SK-MEL-5 (cell line): ENCODE measurements around the gene GNAQ. TPM values are rescaled to one million over a fixed set of nuclear protein-coding genes. Genes with fewer than 3 reads are reported as not detected.
A peak's percentile ranks its signal among the peaks of the same experiment; 100 is the strongest.
"Not testable (repeated sequence)": the region's sequence is repeated elsewhere in the genome, so short reads cannot be mapped to it uniquely, and the experiment has no call there.

Experiments
- DNase-seq: peaks from one replicate; pipeline ENCODE4 v3.0.0-alpha.2; 2016; ENCODE audit warnings: low read depth, low spot score
- in situ Hi-C: cut with HindIII; loops from 2 replicates; pipeline ENCODE4 v1.10.0; 2016; ENCODE audit warnings: low sequenced_read_pairs, high pct_unique_total_duplicates, low pct_unique_long_range_greater_than_20kb
- total RNA-seq: library from RNA; depleted of rRNA; stranded (reverse); fragments of >200 nt; shearing (Covaris generic); gene quantifications from 2 replicates; pipeline ENCODE4 v1.2.3, GENCODE V29; 2014

Gene GNAQ
- total RNA-seq, 1 experiment from 2014 or later, result 27.1 TPM

DNA sequence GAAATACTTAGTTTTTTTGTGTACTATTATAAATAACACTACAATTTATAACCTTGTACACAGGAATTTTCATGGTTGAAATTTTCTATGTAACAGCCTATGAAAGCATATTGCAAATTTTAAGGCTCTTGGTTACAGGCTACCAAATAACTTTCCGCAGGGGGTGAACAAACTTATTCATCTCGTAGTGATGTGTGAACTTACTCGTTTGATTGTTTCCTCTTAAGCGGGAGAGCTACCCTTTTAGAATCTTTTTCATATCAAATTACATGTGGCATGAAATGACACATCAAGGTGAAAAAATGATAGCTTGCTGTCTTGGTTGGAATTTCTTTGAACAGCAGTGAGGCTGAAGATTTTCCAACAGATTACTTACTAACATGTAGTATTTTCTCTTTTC, 292.7 kb downstream of the GNAQ start:
- in situ Hi-C loops, result no loop called here
- no peak for DNase-seq

DNA sequence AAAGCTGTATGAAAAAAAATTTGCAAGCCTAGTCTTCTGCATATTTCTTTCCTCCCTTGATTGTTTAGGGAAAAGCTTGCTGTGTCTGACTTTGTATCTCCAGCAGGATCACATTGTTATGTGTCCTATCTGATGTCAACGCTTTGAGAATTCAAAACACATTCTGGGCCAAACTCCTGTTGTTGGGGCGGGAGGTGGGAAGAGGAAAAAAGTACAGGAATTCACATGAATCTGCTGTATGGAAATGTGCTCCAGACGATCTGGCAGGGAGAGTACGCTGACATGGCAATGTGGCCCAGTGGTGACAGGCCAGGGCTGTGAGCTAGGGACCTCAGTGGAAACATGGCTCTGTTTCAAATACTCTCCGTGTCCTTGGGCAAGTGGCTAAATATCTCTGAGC, 296.1 kb downstream of the GNAQ start:
- in situ Hi-C loops, result no loop called here
- DNase-seq, result no peak

DNA sequence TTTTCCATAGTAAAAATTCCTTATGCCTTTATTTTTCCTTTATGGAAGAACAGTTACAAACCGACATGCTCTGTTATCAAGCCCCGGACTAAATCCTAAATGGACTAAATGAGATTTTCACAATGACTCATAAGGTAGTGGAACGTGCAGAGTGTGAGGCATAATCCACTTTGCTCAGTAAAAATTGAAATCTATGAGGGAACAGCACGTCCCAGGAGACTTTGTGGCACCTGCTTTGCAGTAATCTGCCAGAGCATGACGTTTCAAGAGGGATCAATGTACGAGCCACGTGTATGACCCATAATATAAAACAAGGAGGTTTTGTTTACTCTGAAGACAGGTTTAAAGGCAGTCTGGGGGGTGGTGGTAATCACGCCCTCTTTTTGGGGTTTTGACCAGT, 299.7 kb downstream of the GNAQ start:
- in situ Hi-C loops, result no loop called here
- DNase-seq, result no peak

DNA sequence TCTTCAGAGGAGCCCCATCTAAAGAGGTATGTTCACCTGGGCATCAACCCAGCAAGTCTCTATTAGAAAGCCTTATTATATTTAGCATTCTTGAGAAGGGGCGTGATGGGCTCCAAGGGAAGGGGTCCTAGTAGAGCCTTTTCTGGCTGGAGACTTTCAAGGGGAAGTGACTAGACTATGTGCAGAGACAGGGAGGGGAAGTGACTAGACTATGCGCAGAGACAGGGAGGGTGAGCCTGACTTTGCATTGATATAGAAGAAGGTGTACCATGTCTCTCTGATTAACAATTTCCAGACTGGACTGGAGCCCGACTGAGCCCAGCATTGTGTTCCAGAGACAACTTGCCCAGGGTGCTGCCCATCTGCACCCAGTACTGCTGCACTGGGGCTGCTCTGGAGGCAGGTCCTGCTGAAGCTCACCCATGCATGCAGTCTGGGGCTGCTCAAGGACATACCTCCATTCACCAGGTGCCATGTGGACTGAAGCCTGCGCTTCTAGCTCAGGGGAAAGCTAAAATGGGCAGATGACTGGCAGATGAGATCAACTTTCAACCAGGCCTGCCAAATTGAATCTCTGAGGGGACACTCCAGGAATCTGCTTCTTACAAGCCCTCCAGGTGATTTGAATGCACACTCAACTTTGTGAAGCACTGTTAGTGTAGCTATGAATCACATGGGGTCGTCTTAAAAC, 300.5 kb downstream of the GNAQ start:
- DNase-seq, result no peak
- in situ Hi-C loops, result no loop called here

DNA sequence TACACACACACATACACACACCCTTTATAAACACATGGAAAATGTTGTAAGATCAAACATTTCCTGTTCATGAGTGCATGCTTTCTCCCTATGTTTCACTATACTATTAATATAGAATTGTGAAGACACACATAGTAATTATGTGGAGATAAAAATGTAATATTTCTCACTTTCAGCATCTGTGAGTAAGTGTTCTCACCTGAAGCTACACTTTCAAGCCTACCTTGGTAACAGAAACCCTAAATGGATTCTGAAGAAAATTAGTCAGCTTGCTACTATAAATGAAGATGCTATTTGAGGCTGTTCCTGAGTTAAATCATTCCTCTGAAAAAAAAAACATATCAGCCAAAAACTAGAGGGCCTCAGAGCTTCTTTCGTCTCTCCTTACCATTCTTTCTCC, 302.4 kb downstream of the GNAQ start:
- in situ Hi-C loops, result no loop called here
- DNase-seq, result no peak

DNA sequence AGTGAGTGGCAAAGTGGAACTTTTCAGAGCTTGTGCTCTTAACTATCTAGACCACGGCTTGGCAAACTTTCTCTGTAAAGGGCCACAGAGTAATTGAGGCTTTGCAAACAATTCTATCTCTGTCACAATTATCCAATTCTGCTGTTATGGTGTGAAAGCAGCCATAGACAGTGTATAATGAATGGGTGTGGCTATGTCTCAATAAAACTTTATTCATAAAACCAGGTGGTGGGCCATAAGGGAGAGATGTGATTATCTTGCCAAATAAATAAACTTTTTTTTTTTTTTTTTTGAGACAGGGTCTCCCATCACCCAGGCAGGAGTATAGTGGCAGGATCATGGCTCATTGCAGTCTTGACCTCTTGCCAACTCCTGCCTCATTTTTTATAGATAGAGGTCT, 304.8 kb downstream of the GNAQ start:
- in situ Hi-C loops, result no loop called here
- DNase-seq, result no peak

DNA sequence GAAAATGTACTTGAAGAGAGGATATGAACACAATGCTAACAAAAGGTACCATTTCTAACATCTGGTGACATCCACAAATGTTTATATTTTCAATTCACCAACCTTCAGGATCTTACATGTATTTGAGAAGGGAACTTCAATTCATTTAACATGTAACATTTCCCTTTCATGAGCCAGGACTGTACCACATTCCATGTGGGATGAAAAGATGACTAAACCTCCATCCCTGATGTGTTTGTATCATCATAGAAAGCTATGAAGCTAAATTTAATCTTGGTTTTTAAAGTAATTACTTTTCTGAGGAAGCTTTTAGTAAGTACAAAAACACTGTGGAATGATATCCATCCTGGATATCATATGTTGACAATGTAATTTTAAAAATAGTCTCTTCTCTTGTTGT, 305.3 kb downstream of the GNAQ start:
- in situ Hi-C loops, result no loop called here
- no peak for DNase-seq

DNA sequence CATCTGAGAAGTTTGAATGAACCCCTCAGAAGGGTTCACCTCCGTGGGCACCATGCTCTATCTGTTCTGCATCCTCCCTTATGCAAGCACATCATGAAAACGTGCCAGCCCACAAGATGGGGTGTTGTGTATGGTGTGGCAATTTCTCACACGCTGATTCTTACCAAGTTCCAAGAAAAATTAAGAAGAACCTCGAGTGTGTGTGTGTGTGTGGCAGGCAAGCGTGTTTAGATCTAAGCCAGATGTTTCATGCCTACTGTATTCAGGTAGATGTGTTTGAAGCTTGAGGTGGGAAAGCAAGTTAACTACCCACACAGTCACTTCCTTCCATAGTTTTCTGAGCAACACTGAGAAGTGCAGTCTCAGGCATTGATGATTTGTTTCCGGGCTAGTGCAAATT, 305.8 kb downstream of the GNAQ start:
- DNase-seq, result no peak
- in situ Hi-C loops, result no loop called here

DNA sequence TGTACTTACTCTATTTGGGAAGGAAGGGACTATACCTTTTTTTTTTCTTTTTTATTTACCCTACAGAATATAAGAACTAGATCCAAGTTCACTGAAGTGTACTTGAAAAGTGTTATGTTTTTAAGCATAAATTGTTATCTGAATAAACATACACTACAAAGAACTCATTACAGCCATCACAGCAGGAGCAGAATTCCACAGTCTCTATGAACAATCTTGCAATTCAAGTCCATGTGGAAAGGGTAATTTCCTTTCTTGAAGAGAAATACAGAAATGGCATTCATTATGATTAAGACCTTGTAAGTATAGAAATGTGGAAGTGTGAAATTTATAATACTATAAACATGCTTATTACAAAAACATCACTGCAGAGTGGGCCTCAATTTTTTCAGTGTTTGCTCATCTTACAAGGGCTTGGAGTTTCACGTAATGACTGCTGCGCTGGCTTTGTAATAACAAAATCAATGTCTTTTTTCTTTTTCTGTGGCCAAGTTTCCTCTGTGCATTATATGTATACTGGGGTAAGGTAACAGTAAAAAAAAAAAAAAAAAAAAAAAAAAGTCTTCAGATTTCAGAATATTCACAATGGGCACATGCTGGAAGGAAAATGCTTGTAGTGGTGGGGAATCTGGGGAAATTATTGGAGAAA, 306.4 kb downstream of the GNAQ start:
- peak; percentile 78 for DNase-seq
- in situ Hi-C loops, result no loop called here

DNA sequence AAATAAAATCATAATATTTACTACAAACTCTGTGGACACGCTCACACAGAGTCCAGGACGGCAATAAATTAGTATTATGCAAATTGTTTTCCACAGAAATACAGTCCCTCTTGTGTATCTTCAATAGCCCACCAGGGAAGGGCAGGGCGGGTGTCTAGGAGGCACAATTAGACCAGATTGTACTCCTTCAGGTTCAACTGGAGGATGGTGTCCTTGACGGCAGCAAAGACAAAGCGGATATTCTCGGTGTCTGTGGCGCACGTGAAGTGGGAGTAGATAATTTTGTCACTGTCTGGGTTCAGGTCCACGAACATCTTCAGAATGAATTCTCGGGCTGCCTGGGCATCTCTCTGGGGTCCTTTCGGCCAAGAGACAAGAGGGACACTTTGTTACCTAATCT, 310.5 kb downstream of the GNAQ start:
- DNase-seq, in situ Hi-C loops: not testable (repeated sequence)

DNA sequence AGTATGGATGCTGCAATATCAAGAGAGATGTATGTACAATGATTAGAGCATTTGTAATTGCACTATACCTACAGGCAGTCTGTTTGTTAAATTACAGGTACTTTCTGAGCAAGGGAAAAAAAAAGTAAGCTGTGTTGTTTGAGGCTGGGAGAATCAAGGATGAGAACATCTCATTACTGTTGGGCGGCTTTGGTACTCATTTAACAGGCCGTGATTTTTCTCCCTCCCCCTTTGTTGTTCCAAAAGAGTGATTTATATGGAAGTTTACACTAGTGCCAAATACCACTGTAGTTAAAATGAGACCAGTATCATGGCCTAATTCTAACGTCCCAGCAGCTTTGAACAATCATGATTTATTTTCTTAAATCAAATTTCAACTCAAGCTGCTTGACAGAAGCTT, 312.3 kb downstream of the GNAQ start:
- DNase-seq, result no peak
- in situ Hi-C loops, result no loop called here

DNA sequence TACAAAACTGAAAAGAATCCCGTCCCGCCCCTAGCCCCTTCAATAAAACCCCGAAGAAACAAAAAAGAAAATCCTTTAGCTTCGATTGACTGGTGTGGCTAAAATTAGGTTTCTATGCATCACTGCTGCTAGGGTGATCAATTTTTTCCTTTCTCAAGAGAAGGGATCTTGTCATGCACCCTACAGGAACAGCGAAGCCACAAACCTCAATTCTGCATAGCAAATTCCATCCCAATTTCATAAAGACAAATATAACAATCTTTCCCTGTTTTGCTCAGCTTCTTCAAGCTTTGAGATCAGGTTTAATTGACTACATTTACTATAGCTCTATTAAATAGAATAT, 313.3 kb downstream of the GNAQ start:
- DNase-seq, in situ Hi-C loops: not testable (repeated sequence)

DNA sequence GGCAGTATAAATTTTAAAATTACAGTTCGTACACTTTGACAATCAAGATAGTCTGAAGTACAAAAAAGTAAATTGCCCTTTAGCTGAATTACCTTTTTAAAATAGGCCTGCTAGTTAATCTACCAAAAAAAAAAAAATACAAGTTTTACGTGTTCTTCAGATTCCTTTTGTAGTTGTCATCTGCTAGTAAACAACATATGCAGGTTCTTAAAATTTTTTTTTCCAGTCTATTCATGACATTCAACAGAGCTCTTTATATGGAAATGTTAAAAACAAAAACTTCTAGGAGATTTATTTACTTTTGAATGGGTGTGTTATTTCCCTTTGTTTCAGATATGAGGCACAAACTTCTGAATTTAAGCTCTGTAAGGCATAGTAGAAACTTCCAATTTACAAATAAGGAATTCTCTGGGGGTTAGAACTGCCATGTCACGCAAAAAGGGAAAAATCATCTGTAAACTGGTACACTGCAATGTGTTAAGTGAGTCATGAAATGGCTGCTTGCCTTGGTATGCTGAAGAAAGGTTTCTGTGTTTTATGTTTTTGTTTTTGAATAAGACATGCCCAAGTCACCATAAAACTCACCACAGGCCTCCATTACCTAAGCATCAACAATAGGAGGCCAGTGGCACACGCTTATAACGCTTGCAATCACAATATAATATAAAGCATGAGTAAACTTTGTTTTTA, 313.9 kb downstream of the GNAQ start:
- in situ Hi-C loops, result not testable (repeated sequence)
- DNase-seq, result peak; percentile 42

DNA sequence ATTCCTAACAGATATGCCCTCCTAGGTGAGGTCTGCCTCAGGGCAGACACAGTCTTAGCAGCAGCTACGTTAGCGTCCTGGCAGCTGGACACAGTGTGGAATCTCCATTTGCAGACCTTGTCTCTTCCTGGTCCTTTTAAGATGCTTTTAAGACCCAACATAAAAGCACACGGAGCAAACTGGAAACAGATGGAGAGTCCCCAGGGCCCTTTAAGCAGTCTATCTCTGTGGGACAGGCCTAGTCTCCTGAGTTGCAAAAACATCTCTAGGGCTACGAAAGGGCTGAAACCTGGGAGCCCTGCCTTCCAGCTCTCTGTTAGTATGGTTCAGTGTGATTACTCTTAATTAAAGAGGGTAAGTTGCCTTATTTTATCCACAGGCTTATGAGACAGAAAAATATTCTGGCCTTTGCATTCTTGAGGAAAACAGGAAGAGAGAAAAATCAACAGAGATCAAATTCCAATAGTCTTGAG, 317.5 kb downstream of the GNAQ start:
- DNase-seq, result no peak

DNA sequence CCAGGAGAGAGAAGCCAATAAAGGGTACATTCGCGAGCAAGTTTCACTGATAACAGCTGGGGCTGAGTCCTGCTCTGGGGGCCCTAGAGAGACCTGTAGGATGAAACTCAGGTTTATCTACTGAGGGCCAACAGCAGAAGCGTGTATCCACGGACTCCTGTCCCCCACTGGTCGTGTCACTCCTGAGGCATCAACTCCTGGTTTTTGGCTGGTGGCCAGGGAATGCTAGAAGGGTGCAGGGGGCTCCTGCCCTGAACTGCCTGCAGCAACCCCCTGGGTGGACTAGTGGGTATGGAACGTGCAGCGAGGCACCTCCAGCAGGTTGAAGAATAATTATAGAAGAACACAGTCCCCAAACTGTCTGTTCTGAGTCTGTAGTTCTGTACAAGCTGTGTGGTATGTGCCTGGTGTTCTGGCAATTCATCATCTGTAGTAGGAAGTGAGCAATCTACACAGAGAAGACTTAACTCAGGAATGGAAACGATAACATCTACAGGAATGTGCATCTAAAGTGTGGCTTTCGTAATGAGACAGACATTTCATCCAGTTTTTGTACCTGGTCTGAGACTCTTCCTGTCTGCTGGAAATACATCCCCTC, 319.0 kb downstream of the GNAQ start:
- in situ Hi-C loops, result no loop called here
- DNase-seq, result no peak

More for the DNA sequence above, 317.5 kb downstream of the GNAQ start:
- in situ Hi-C loops, result no loop called here

DNA sequence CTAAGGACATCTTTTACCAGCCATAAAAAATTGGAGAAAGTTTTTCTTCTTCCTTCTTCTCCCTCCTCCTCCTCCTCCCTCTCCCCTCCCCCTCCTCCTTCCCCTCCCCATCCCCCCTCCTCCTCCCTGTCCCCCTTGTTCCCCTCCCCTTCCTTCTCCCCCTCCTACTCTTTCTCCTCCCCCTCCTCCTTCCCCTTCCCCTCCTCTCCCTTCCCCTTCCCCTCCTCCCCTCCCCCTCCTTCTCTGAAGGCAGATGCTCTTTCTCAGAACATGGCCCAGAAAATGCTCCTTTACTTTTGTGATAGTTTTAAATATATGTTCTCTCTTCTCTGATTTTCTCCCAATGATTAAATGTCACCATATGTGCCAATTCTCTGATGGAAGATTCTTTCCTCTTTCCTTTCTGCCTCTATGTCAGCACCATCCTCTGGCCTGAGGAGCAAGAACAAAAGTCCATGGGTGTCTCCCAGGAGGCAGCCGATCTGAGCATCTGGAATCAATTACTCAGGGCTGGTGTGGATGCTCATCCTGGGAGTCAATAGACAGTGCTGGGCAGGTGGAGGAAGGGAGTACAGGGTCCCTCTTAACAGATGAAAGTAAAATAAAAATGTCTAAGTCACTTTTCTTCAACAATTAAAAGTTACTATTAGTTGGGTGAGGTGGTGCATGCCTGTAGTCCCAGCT, 320.5 kb downstream of the GNAQ start:
- in situ Hi-C loops, result no loop called here
- DNase-seq, result no peak

DNA sequence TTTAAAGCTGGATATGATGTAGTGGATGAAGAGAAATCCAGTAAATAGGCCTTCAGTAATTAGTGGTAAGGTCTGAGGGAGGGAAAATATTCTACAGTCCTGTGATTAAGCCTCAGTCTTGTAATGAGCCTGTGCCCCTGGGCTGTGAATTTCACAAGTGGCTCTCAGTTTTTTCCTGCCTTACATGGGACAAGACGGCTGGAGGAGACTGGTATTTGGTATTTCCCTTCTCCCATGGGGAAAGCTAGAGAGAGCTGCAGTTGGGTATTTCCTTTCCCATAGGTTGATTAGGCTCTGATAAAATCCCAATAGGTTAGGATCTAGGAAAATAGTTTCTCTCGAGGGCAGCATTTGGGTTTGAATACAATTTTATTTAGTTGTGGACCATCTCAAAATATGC, 321.3 kb downstream of the GNAQ start:
- peak; percentile 49 for DNase-seq
- in situ Hi-C loops, result no loop called here
